ENCODE measurements around the gene THG1L.

GRCh38 chr5:157690690-157691433, 40.4 kb upstream of the THG1L start:
- TF ChIP-seq CTCF (IDR thresholded peaks at IDR 0.05; ENCODE audit: poor library complexity) (no peak), EZH2 (IDR thresholded peaks at IDR 0.05; ENCODE audit: borderline replicate concordance) (no peak)

Data from hepatocyte (in vitro differentiated cells).